Activated CD8-positive, alpha-beta T cell treated with anti-CD3 and anti-CD28 coated beads for 36 hours (primary cell): ENCODE data around the gene COBL. TPM values are rescaled to one million over a fixed set of nuclear protein-coding genes. Genes with fewer than 3 reads are reported as not detected.

Experiments used
- ATAC-seq: fragments of 200-7000 bp; cut with Tn5 transposase; one replicate; pipeline ENCODE4 v1.10.0; 2021; ENCODE audit warnings: mild to moderate bottlenecking, moderate library complexity
- CTCF ChIA-PET: fragments of 350-600 bp; sonication (Branson Sonifier 250); formaldehyde crosslinking; loops from one replicate; lab custom pipeline; 2021; ENCODE audit warnings: antibody characterized with exemption; lab: Charles Lee
- POLR2A ChIA-PET: fragments of 350-600 bp; sonication (Branson Sonifier 250); formaldehyde crosslinking; loops from one replicate; lab custom pipeline; 2021; ENCODE audit warnings: antibody characterized with exemption; lab: Charles Lee
- DNase-seq: peaks from one replicate; pipeline ENCODE4 v3.0.0-alpha.2; 2020
- H3K27ac Mint-ChIP-seq: one replicate; pipeline ENCODE4 v1.8.0; 2021; ENCODE audit warnings: mild to moderate bottlenecking, mixed read lengths
- H3K27me3 Mint-ChIP-seq: one replicate; pipeline ENCODE4 v1.8.0; 2021; ENCODE audit warnings: mixed read lengths
- H3K36me3 Mint-ChIP-seq: one replicate; pipeline ENCODE4 v1.8.0; 2021; ENCODE audit warnings: low read depth, mixed read lengths
- H3K4me1 Mint-ChIP-seq: one replicate; pipeline ENCODE4 v1.8.0; 2021; ENCODE audit warnings: low read depth, mixed read lengths
- H3K4me3 Mint-ChIP-seq: one replicate; pipeline ENCODE4 v1.8.0; 2021; ENCODE audit warnings: mild to moderate bottlenecking, moderate library complexity, mixed read lengths
- H3K9me3 Mint-ChIP-seq: one replicate; pipeline ENCODE4 v1.8.0; 2021; ENCODE audit warnings: mixed read lengths
- intact Hi-C: fragments of 100-400 bp; cut with micrococcal nuclease; formaldehyde crosslinking; loops from one replicate; pipeline ENCODE4 v1.10.0; 2022
- total RNA-seq, 2 experiments: library from RNA; stranded (reverse); gene quantifications; one replicate each; pipeline ENCODE4 v1.2.3, GENCODE V29; 2021
- TF ChIP-seq, protein P1 (sequence below): fragments of 200-600 bp; IDR thresholded peaks from one replicate; pipeline ENCODE4 v1.8.0; 2022; ENCODE audit warnings: antibody characterized with exemption, mild to moderate bottlenecking

The COBL gene
- total RNA-seq, 2 experiments from 2014 or later, result not detected

GRCh38 chr7:51129527-51130472 is 186.8 kb downstream of the COBL start:
- TF ChIP-seq, protein P1, sequence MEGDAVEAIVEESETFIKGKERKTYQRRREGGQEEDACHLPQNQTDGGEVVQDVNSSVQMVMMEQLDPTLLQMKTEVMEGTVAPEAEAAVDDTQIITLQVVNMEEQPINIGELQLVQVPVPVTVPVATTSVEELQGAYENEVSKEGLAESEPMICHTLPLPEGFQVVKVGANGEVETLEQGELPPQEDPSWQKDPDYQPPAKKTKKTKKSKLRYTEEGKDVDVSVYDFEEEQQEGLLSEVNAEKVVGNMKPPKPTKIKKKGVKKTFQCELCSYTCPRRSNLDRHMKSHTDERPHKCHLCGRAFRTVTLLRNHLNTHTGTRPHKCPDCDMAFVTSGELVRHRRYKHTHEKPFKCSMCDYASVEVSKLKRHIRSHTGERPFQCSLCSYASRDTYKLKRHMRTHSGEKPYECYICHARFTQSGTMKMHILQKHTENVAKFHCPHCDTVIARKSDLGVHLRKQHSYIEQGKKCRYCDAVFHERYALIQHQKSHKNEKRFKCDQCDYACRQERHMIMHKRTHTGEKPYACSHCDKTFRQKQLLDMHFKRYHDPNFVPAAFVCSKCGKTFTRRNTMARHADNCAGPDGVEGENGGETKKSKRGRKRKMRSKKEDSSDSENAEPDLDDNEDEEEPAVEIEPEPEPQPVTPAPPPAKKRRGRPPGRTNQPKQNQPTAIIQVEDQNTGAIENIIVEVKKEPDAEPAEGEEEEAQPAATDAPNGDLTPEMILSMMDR, result no peak
- H3K27ac Mint-ChIP-seq, result no peak overlapping the region
- ChIA-PET CTCF (no interaction called here), POLR2A (no interaction called here)
- DNase-seq (no peak), ATAC-seq (no peak)
- H3K4me3 Mint-ChIP-seq, result no peak overlapping the region
- no peaks in the 10 kb centered on the region for H3K4me1 Mint-ChIP-seq
- intact Hi-C loops, result no loop called here
- H3K9me3 Mint-ChIP-seq, result no peaks in the 10 kb centered on the region
- no peaks in the 10 kb centered on the region for H3K36me3 Mint-ChIP-seq
- no peaks in the 10 kb centered on the region for H3K27me3 Mint-ChIP-seq

GRCh38 chr7:51128545-51129435 is 187.8 kb downstream of the COBL start:
- Mint-ChIP-seq H3K9me3 (no peaks in the 10 kb centered on the region), H3K27ac (no peak overlapping the region), H3K36me3 (no peaks in the 10 kb centered on the region), H3K4me1 (peaks cover 6% of the 10 kb centered on the region), H3K27me3 (no peaks in the 10 kb centered on the region), H3K4me3 (no peak overlapping the region)
- ATAC-seq (no peak), DNase-seq (no peak)
- intact Hi-C loops, result no loop called here
- TF ChIP-seq, protein P1, result no peak
- CTCF ChIA-PET, result interaction anchor here (1.4 kb wide), 1 partner anchor 34 kb away, joined by 3 read pairs; no protein-coding TSS in a partner anchor
- POLR2A ChIA-PET, result no interaction called here

GRCh38 chr7:51127618-51127904 is 189.0 kb downstream of the COBL start:
- CTCF ChIA-PET, result interaction anchor here (1.1 to 2.5 kb wide), 3 partner anchors 10 to 35 kb away, joined by 4 to 9 read pairs (median 4); no protein-coding TSS in a partner anchor
- ATAC-seq (no peak), DNase-seq (no peak)
- no peaks in the 10 kb centered on the region for H3K36me3 Mint-ChIP-seq
- intact Hi-C loops, result no loop called here
- POLR2A ChIA-PET, result interaction anchor here (1.3 kb wide), 1 partner anchor 13 kb away, joined by 3 read pairs; no protein-coding TSS in a partner anchor
- peaks cover 16% of the 10 kb centered on the region for H3K4me1 Mint-ChIP-seq
- H3K27me3 Mint-ChIP-seq, result no peaks in the 10 kb centered on the region
- H3K27ac Mint-ChIP-seq, result no peak overlapping the region
- H3K4me3 Mint-ChIP-seq, result no peak overlapping the region
- H3K9me3 Mint-ChIP-seq, result no peaks in the 10 kb centered on the region
- TF ChIP-seq, protein P1, result no peak

DNA sequence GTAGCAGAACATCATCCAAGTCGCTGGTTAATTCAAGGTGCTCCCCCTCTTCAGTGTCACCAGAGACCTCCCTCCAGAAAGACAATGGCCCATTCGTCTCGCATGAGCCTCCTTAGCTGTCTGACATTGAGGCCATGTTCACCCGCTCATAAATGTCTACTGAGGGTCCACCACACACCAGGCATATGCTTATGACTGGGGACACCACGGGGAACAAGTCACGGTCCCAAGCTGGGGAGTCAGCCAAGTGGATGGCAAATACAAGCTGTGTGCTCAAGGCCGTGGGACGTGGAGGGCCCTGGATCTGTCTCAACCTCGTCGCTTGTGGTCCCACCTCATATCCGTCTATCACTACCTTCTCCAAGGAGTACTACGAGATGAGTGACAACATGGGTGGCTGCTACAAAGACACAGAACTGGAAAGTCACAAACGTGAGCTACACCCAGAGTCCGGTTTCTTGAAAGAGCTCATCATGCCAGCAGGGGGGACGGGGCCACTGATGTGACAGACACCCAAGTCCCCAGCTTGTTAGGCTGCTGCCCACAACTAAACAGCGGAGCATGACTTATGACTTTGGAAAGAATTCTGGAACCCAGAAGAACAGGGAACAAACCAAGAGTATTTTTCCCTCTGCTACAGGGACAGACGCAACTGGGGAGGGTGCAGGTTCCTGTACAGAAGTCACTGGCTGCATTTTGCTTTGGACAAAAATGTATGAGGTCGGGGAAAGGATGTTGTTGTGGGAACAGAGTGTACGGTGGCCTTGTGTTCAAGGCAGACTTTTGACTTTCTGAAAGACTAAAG is 189.6 kb downstream of the COBL start:
- Mint-ChIP-seq H3K27me3 (no peaks in the 10 kb centered on the region), H3K36me3 (no peaks in the 10 kb centered on the region), H3K4me3 (no peak overlapping the region), H3K27ac (no peak overlapping the region), H3K4me1 (peaks cover 22% of the 10 kb centered on the region), H3K9me3 (no peaks in the 10 kb centered on the region)
- CTCF ChIA-PET, result interaction anchor here (1.1 to 2.5 kb wide), 3 partner anchors 10 to 36 kb away, joined by 4 to 9 read pairs (median 4); no protein-coding TSS in a partner anchor
- POLR2A ChIA-PET, result interaction anchor here (1.3 kb wide), 1 partner anchor 13 kb away, joined by 3 read pairs; no protein-coding TSS in a partner anchor
- TF ChIP-seq, protein P1, result no peak
- DNase-seq (no peak), ATAC-seq (no peak)
- intact Hi-C loops, result no loop called here
